ENCODE measurements around the gene EFNB2. TPM values are rescaled to one million over a fixed set of nuclear protein-coding genes. Genes with fewer than 3 reads are reported as not detected.

The EFNB2 gene
- total and polyA plus RNA-seq, 12 donors = 5.2 to 21.4 (median 12.6) TPM

DNA sequence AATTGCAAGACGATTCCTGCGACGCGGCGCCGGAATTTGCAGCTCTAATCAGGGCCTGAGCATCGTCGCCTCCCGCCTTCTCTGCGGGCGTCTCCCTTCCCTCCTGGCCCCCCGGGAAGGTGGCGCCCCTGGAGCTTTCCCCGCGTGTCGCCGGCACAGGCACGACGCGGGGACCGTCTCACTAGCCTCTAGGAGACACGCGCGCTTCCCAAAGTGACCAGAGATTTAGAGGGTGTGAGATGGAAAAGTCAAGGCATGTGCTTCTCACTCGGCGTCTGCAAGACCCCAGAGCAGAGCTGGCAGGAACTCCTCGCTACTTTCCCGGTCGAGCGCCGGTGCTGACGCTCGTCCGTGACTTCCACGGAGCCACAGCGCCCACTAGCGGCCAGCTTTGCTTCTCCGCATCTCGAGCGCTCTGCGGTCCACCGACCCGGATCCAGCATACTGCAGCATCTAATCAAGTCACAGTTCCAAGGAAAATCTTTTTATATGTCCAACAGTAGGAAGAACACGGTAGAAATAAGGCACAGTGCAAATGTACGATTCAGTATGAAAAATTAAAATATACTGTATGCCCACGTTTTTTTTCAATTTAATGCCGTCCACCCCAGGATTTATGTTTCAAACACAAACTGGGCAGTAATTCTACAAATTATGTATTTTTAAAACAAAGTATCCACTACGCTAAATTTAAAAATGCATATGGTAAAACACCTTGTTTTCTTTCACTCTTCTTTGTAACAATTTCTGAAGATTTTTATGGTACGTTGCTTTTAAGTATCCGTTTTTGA, 977 bp upstream of the EFNB2 start:
- Histone ChIP-seq H3K27ac (peak overlapping the region in 3 of 5 donors; percentile 43 to 66 (median 59)), H3K4me1 (replicated peaks in 1 of 2) (peaks cover 14 to 29% of the 10 kb centered on the region in 2 donors), H3K9me3 (replicated peaks in 1 of 3) (no peaks in the 10 kb centered on the region), H3K36me3 (replicated peaks in 1 of 2) (no peaks in the 10 kb centered on the region), H3K4me3 (peak overlapping the region in 3 of 4 donors; percentile 40 to 73 (median 62)), H3K27me3 (peaks cover 9% of the 10 kb centered on the region)
- WGBS, 4 donors = 4 to 16% (median 6%) methylated on average over 15 to 50 of the region's 50 CpGs
- peak; percentile 76 to 95 (median 92) for DNase-seq
- TF ChIP-seq, protein P1, sequence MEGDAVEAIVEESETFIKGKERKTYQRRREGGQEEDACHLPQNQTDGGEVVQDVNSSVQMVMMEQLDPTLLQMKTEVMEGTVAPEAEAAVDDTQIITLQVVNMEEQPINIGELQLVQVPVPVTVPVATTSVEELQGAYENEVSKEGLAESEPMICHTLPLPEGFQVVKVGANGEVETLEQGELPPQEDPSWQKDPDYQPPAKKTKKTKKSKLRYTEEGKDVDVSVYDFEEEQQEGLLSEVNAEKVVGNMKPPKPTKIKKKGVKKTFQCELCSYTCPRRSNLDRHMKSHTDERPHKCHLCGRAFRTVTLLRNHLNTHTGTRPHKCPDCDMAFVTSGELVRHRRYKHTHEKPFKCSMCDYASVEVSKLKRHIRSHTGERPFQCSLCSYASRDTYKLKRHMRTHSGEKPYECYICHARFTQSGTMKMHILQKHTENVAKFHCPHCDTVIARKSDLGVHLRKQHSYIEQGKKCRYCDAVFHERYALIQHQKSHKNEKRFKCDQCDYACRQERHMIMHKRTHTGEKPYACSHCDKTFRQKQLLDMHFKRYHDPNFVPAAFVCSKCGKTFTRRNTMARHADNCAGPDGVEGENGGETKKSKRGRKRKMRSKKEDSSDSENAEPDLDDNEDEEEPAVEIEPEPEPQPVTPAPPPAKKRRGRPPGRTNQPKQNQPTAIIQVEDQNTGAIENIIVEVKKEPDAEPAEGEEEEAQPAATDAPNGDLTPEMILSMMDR (IDR thresholded peaks at IDR 0.05) = peak; percentile 85 to 98 (median 94)
- no peak for TF ChIP-seq POLR2A (IDR thresholded peaks at IDR 0.05)
- intact Hi-C loops (cut with DNase I) = loop anchor here (5.0 to 10.0 kb wide), 2 partner anchors 78 to 81 kb away; no protein-coding TSS in a partner anchor

DNA sequence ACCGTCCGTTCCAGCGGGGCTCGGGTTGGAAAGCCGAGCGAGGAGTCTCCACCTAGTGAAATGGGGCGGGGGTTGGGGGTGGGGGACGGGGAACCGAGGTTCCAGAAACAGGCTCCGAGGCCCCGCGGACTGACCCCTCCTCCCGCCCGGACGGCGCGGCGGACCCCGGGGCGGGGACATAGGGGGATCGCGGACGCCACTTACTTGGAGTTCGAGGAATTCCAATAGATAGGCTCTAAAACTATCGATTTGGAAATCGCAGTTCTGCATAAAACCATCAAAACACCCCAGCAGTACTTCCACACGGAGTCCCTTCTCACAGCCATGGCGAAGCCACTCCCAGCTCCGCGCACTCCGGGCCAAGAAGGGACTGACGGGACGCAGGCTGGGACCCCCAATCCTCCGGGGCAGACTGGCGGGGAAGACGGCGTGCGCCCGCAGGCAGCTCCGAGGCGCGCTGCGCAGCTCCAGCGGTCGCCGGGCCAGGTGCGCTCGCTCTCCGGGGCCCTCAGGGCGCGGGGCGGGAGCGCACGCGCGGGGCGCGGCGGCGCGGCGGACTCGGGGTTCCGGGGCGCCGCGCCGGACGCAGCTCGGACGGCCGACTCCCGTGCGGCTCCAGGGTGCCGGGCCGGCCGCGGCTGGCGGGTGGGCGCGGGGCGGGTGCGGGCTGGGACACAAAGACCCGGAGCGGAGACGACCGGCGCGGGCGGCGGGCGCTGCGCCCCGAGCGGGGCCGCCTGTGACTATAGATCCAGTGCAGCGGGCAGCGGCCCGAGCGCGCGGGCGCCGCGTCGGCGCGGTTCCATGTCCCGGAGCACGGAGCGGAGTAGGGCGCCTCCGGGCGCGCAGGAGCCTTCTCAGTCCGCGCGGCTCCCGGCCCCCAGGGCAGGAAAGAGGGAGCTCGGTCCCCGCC, 567 bp downstream of the EFNB2 start:
- no peaks in the 10 kb centered on the region for H3K9me3 ChIP-seq (replicated peaks in 1 of 3)
- TF ChIP-seq POLR2A (IDR thresholded peaks at IDR 0.05) = no peak
- TF ChIP-seq, protein P1 (IDR thresholded peaks at IDR 0.05) = no peak
- peak overlapping the region in 3 of 5 donors; percentile 15 to 71 (median 65) for H3K27ac ChIP-seq
- peak overlapping the region in 2 of 4 donors; percentile 26 to 73 for H3K4me3 ChIP-seq
- 0 to 1% (median 0%) methylated on average over 8 to 120 of the region's 121 CpGs for WGBS, 4 donors
- H3K4me1 ChIP-seq (replicated peaks in 1 of 2) = peaks cover 14 to 29% of the 10 kb centered on the region in 2 donors
- H3K27me3 ChIP-seq = peaks cover 9% of the 10 kb centered on the region
- intact Hi-C loops (cut with DNase I) = loop anchor here (5.0 to 10.0 kb wide), 2 partner anchors 80 to 82 kb away; no protein-coding TSS in a partner anchor
- no peaks in the 10 kb centered on the region for H3K36me3 ChIP-seq (replicated peaks in 1 of 2)
- peak in 3 of 7 donors; percentile 15 to 35 (median 23) for DNase-seq

DNA sequence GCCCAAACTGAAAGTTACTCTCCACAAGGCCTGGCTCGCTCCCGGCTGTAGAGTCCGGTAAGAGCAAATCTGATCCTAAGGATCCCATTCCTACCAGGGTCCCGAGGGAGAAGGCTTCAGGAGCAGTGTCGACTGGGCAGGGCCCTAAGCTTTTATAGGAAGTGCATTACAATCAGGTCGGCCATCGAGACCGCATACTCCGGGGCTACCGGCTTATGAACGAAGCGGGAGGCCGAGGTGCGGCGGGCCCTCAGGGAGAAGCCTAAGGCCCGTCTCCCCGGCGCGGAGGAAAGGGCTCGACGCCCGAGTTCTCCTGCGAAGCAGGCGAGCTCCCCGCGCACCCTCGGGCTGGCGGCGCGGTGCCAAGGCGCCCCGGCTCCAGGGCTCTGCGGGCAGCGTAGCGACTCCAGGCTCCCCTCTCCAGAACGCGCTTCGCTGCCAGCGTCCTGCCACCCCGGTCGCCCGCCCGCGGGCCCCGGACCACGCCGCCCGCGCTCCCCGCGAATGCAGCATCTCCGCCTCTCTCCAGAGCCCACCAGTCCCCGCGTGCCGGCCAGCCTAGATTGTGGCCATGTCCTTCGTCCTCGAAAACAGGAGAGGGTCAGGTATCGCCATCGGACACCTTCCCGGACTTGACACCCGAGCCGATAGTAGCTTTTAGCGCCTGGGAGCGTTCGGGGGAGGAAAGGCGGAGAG, 1.4 kb downstream of the EFNB2 start:
- intact Hi-C loops (cut with DNase I) = loop anchor here in 1 of 2 donors (10.0 kb wide), 1 partner anchor 81 kb away; no protein-coding TSS in a partner anchor
- peaks cover 14 to 29% of the 10 kb centered on the region in 2 donors for H3K4me1 ChIP-seq (replicated peaks in 1 of 2)
- TF ChIP-seq, protein P1 (IDR thresholded peaks at IDR 0.05) = no peak
- TF ChIP-seq POLR2A (IDR thresholded peaks at IDR 0.05) = no peak
- DNase-seq = peak in 4 of 7 donors; percentile 27 to 59 (median 38)
- H3K9me3 ChIP-seq (replicated peaks in 1 of 3) = no peaks in the 10 kb centered on the region
- WGBS, 4 donors = 7 to 38% (median 10%) methylated on average over 4 to 66 of the region's 66 CpGs
- peaks cover 9% of the 10 kb centered on the region for H3K27me3 ChIP-seq
- peak overlapping the region in 2 of 4 donors; percentile 26 to 73 for H3K4me3 ChIP-seq
- no peaks in the 10 kb centered on the region for H3K36me3 ChIP-seq (replicated peaks in 1 of 2)
- peak overlapping the region in 3 of 5 donors; percentile 15 to 71 (median 61) for H3K27ac ChIP-seq

All from adrenal gland (tissue), 12 donors.